HEK293 (cell line): Measurements from ENCODE around the gene TBK1.

Source experiments
- FEZF1 ChIP-seq: fragments of 450-650 bp; formaldehyde crosslinking; IDR thresholded peaks from 2 replicates; pipeline ENCODE4 v1.5.1; 2016; ENCODE audit warnings: missing biosample characterization, missing genetic modification characterization
- GFI1B ChIP-seq: fragments of 450-650 bp; formaldehyde crosslinking; IDR thresholded peaks from 2 replicates; pipeline ENCODE4 v1.5.1; 2016; ENCODE audit warnings: missing biosample characterization, missing genetic modification characterization
- GLI2 ChIP-seq: fragments of 450-650 bp; formaldehyde crosslinking; IDR thresholded peaks from 2 replicates; pipeline ENCODE4; 2017; ENCODE audit warnings: missing biosample characterization, missing genetic modification characterization, low read depth, borderline replicate concordance
- MZF1 ChIP-seq: fragments of 450-650 bp; formaldehyde crosslinking; IDR thresholded peaks from 2 replicates; pipeline ENCODE4 v1.5.1; 2017; ENCODE audit warnings: missing biosample characterization, missing genetic modification characterization, borderline replicate concordance
- OSR2 ChIP-seq: fragments of 450-650 bp; formaldehyde crosslinking; IDR thresholded peaks from 2 replicates; pipeline ENCODE4 v1.5.1; 2016; ENCODE audit warnings: missing biosample characterization, missing genetic modification characterization
- PRDM1 ChIP-seq: fragments of 450-650 bp; formaldehyde crosslinking; IDR thresholded peaks from 2 replicates; pipeline ENCODE4; 2016; ENCODE audit warnings: missing biosample characterization, missing genetic modification characterization
- SALL2 ChIP-seq: fragments of 450-650 bp; formaldehyde crosslinking; IDR thresholded peaks from 2 replicates; pipeline ENCODE4 v1.5.0; 2017; ENCODE audit warnings: missing biosample characterization, mild to moderate bottlenecking, missing genetic modification characterization, borderline replicate concordance
- SP7 ChIP-seq: fragments of 450-650 bp; formaldehyde crosslinking; IDR thresholded peaks from 2 replicates; pipeline ENCODE4 v1.5.1; 2016; ENCODE audit warnings: missing biosample characterization, missing genetic modification characterization
- TRIM28 ChIP-seq: IDR thresholded peaks from 2 replicates; pipeline ENCODE4 v1.6.1; 2011; ENCODE audit warnings: low read length, control low read depth, borderline replicate concordance
- ZBTB17 ChIP-seq: fragments of 450-650 bp; formaldehyde crosslinking; IDR thresholded peaks from 2 replicates; pipeline ENCODE4 v1.5.1; 2016; ENCODE audit warnings: missing biosample characterization, missing genetic modification characterization
- ZEB2 ChIP-seq: fragments of 450-650 bp; formaldehyde crosslinking; IDR thresholded peaks from 2 replicates; pipeline ENCODE4 v1.5.1; 2016; ENCODE audit warnings: missing biosample characterization, missing genetic modification characterization
- ZNF114 ChIP-seq: fragments of 450-650 bp; formaldehyde crosslinking; IDR thresholded peaks from 2 replicates; pipeline ENCODE4 v1.5.0; 2017; ENCODE audit warnings: missing biosample characterization, missing genetic modification characterization
- ZNF350 ChIP-seq: fragments of 450-650 bp; formaldehyde crosslinking; IDR thresholded peaks from 2 replicates; pipeline ENCODE4 v1.5.0; 2017; ENCODE audit warnings: missing biosample characterization, mild to moderate bottlenecking, missing genetic modification characterization
- ZNF416 ChIP-seq: fragments of 450-650 bp; formaldehyde crosslinking; IDR thresholded peaks from 2 replicates; pipeline ENCODE4 v1.5.1; 2016; ENCODE audit warnings: missing biosample characterization, missing genetic modification characterization
- ZNF548 ChIP-seq: fragments of 450-650 bp; formaldehyde crosslinking; IDR thresholded peaks from 2 replicates; pipeline ENCODE4 v1.5.1; 2016; ENCODE audit warnings: missing biosample characterization, missing genetic modification characterization
- ZNF621 ChIP-seq: fragments of 450-650 bp; formaldehyde crosslinking; IDR thresholded peaks from 2 replicates; pipeline ENCODE4 v1.5.1; 2017; ENCODE audit warnings: missing biosample characterization, missing genetic modification characterization
- ZNF654 ChIP-seq: fragments of 450-650 bp; formaldehyde crosslinking; IDR thresholded peaks from 2 replicates; pipeline ENCODE4 v1.5.1; 2016; ENCODE audit warnings: low read depth, missing biosample characterization, missing genetic modification characterization
- ZNF677 ChIP-seq: fragments of 450-650 bp; IDR thresholded peaks from 2 replicates; pipeline ENCODE4 v1.5.0; 2018; ENCODE audit warnings: missing biosample characterization, mild to moderate bottlenecking, missing genetic modification characterization, moderate library complexity
- ZNF791 ChIP-seq: fragments of 450-650 bp; formaldehyde crosslinking; IDR thresholded peaks from 2 replicates; pipeline ENCODE4 v1.5.1; 2016; ENCODE audit warnings: missing biosample characterization, missing genetic modification characterization
- ZNF830 ChIP-seq: fragments of 450-650 bp; IDR thresholded peaks from 2 replicates; pipeline ENCODE4 v1.5.0; 2018; ENCODE audit warnings: missing biosample characterization, missing genetic modification characterization, low read depth, mild to moderate bottlenecking, moderate library complexity
- ZNF843 ChIP-seq: fragments of 450-650 bp; formaldehyde crosslinking; IDR thresholded peaks from 2 replicates; pipeline ENCODE4 v1.5.1; 2016; ENCODE audit warnings: missing biosample characterization, missing genetic modification characterization
- TF ChIP-seq, protein P1 (sequence below): fragments of 450-650 bp; formaldehyde crosslinking; IDR thresholded peaks from 2 replicates; pipeline ENCODE4 v1.5.1; 2017; ENCODE audit warnings: missing biosample characterization, missing genetic modification characterization
- TF ChIP-seq, protein P2 (sequence below): fragments of 450-650 bp; formaldehyde crosslinking; IDR thresholded peaks from 2 replicates; pipeline ENCODE4 v1.5.1; 2016; ENCODE audit warnings: missing biosample characterization, missing genetic modification characterization
- TF ChIP-seq, protein P3 (sequence below): fragments of 450-650 bp; formaldehyde crosslinking; IDR thresholded peaks from 2 replicates; pipeline ENCODE4 v1.5.1; 2016; ENCODE audit warnings: missing biosample characterization, missing genetic modification characterization
- TF ChIP-seq, protein P4 (sequence below): fragments of 450-650 bp; formaldehyde crosslinking; IDR thresholded peaks from 2 replicates; pipeline ENCODE4 v1.5.1; 2016; ENCODE audit warnings: missing biosample characterization, missing genetic modification characterization
- TF ChIP-seq, protein P5 (sequence below): fragments of 450-650 bp; formaldehyde crosslinking; IDR thresholded peaks from 2 replicates; pipeline ENCODE4 v1.5.1; 2017; ENCODE audit warnings: missing biosample characterization, missing genetic modification characterization
- TF ChIP-seq, protein P6 (sequence below): fragments of 450-650 bp; formaldehyde crosslinking; IDR thresholded peaks from 2 replicates; pipeline ENCODE4 v1.5.1; 2016; ENCODE audit warnings: missing biosample characterization, missing genetic modification characterization, borderline replicate concordance

TBK1 gene

DNA sequence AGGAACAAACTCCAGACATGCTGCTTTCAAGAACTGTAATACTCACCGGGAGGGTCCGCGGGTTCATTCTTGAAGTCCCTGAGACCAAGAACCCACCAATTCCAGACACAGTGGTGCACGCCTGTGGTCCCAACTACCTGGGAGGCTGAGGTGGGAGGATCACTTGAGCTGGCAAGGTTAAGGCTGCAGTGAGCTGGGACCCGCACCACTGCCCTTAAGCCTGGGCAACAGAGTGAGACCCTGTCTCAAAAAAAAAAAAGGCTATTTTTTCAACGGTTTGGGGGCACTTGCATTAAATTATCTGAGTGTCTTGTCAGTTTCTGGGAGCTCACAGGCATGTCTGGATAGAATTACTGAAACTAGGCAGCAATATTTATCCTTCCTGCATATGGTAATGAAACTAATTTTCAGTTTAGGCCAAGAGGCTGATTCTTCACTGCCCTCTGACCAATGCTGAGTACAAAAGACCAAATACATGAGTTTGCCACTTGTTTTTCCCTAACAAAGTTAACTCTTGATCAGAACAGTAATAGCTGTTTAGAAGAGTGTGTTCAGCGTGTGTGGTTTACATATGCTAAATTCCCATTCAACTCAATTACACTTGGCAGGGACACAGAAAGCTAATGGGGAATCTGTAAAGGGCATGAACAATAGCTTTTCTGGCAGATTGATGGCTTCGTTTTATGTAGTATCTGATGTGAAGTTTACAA, 92.6 kb downstream of the TBK1 start (continued):
- no peak for TF ChIP-seq ZNF416
- TF ChIP-seq, protein P1, sequence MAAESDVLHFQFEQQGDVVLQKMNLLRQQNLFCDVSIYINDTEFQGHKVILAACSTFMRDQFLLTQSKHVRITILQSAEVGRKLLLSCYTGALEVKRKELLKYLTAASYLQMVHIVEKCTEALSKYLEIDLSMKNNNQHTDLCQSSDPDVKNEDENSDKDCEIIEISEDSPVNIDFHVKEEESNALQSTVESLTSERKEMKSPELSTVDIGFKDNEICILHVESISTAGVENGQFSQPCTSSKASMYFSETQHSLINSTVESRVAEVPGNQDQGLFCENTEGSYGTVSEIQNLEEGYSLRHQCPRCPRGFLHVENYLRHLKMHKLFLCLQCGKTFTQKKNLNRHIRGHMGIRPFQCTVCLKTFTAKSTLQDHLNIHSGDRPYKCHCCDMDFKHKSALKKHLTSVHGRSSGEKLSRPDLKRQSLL (tag by site-specific recombination): no peak
- TF ChIP-seq ZNF843 (tag by site-specific recombination): peak; percentile 73
- TF ChIP-seq, protein P2, sequence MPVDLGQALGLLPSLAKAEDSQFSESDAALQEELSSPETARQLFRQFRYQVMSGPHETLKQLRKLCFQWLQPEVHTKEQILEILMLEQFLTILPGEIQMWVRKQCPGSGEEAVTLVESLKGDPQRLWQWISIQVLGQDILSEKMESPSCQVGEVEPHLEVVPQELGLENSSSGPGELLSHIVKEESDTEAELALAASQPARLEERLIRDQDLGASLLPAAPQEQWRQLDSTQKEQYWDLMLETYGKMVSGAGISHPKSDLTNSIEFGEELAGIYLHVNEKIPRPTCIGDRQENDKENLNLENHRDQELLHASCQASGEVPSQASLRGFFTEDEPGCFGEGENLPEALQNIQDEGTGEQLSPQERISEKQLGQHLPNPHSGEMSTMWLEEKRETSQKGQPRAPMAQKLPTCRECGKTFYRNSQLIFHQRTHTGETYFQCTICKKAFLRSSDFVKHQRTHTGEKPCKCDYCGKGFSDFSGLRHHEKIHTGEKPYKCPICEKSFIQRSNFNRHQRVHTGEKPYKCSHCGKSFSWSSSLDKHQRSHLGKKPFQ (tag by site-specific recombination): 0 out of 2 replicates have a peak, but pooled peaks have one; percentile 37
- TF ChIP-seq ZNF114 (tag by site-specific recombination): no peak
- TF ChIP-seq, protein P3, sequence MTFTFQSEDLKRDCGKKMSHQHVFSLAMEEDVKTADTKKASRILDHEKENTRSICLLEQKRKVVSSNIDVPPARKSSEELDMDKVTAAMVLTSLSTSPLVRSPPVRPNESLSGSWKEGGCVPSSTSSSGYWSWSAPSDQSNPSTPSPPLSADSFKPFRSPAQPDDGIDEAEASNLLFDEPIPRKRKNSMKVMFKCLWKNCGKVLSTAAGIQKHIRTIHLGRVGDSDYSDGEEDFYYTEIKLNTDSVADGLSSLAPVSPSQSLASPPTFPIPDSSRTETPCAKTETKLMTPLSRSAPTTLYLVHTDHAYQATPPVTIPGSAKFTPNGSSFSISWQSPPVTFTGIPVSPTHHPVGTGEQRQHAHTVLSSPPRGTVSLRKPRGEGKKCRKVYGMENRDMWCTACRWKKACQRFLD (tag by site-specific recombination): no peak
- TF ChIP-seq SP7 (tag by site-specific recombination): 0 out of 2 replicates have a peak, but pooled peaks have one; percentile 16
- TF ChIP-seq GLI2 (tag by site-specific recombination): no peak
- TF ChIP-seq ZNF654: no peak
- no peak for TF ChIP-seq ZNF548
- TF ChIP-seq ZNF350 (tag by site-specific recombination): no peak
- TF ChIP-seq, protein P4, sequence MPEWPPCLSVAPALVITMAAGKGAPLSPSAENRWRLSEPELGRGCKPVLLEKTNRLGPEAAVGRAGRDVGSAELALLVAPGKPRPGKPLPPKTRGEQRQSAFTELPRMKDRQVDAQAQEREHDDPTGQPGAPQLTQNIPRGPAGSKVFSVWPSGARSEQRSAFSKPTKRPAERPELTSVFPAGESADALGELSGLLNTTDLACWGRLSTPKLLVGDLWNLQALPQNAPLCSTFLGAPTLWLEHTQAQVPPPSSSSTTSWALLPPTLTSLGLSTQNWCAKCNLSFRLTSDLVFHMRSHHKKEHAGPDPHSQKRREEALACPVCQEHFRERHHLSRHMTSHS (tag by site-specific recombination): no peak
- peak; percentile 73 for TF ChIP-seq OSR2 (tag by site-specific recombination)
- TF ChIP-seq ZBTB17 (tag by site-specific recombination): no peak
- TF ChIP-seq ZNF621: no peak
- TF ChIP-seq PRDM1 (tag by site-specific recombination): no peak
- TF ChIP-seq TRIM28: no peak
- TF ChIP-seq ZNF830 (tag by site-specific recombination): no peak
- TF ChIP-seq ZNF677 (tag by site-specific recombination): no peak
- peak; percentile 94 for TF ChIP-seq MZF1 (tag by site-specific recombination)
- TF ChIP-seq ZEB2 (tag by site-specific recombination): peak; percentile 47; the same call in 1 of the 2 replicates
- TF ChIP-seq, protein P5, sequence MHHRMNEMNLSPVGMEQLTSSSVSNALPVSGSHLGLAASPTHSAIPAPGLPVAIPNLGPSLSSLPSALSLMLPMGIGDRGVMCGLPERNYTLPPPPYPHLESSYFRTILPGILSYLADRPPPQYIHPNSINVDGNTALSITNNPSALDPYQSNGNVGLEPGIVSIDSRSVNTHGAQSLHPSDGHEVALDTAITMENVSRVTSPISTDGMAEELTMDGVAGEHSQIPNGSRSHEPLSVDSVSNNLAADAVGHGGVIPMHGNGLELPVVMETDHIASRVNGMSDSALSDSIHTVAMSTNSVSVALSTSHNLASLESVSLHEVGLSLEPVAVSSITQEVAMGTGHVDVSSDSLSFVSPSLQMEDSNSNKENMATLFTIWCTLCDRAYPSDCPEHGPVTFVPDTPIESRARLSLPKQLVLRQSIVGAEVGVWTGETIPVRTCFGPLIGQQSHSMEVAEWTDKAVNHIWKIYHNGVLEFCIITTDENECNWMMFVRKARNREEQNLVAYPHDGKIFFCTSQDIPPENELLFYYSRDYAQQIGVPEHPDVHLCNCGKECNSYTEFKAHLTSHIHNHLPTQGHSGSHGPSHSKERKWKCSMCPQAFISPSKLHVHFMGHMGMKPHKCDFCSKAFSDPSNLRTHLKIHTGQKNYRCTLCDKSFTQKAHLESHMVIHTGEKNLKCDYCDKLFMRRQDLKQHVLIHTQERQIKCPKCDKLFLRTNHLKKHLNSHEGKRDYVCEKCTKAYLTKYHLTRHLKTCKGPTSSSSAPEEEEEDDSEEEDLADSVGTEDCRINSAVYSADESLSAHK: peak; percentile 46; the same call in 1 of the 2 replicates
- TF ChIP-seq SALL2 (tag by site-specific recombination): no peak
- TF ChIP-seq, protein P6, sequence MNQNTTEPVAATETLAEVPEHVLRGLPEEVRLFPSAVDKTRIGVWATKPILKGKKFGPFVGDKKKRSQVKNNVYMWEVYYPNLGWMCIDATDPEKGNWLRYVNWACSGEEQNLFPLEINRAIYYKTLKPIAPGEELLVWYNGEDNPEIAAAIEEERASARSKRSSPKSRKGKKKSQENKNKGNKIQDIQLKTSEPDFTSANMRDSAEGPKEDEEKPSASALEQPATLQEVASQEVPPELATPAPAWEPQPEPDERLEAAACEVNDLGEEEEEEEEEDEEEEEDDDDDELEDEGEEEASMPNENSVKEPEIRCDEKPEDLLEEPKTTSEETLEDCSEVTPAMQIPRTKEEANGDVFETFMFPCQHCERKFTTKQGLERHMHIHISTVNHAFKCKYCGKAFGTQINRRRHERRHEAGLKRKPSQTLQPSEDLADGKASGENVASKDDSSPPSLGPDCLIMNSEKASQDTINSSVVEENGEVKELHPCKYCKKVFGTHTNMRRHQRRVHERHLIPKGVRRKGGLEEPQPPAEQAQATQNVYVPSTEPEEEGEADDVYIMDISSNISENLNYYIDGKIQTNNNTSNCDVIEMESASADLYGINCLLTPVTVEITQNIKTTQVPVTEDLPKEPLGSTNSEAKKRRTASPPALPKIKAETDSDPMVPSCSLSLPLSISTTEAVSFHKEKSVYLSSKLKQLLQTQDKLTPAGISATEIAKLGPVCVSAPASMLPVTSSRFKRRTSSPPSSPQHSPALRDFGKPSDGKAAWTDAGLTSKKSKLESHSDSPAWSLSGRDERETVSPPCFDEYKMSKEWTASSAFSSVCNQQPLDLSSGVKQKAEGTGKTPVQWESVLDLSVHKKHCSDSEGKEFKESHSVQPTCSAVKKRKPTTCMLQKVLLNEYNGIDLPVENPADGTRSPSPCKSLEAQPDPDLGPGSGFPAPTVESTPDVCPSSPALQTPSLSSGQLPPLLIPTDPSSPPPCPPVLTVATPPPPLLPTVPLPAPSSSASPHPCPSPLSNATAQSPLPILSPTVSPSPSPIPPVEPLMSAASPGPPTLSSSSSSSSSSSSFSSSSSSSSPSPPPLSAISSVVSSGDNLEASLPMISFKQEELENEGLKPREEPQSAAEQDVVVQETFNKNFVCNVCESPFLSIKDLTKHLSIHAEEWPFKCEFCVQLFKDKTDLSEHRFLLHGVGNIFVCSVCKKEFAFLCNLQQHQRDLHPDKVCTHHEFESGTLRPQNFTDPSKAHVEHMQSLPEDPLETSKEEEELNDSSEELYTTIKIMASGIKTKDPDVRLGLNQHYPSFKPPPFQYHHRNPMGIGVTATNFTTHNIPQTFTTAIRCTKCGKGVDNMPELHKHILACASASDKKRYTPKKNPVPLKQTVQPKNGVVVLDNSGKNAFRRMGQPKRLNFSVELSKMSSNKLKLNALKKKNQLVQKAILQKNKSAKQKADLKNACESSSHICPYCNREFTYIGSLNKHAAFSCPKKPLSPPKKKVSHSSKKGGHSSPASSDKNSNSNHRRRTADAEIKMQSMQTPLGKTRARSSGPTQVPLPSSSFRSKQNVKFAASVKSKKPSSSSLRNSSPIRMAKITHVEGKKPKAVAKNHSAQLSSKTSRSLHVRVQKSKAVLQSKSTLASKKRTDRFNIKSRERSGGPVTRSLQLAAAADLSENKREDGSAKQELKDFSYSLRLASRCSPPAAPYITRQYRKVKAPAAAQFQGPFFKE (tag by site-specific recombination): no peak
- peak; percentile 50; the same call in 1 of the 2 replicates for TF ChIP-seq FEZF1 (tag by site-specific recombination)
- no peak for TF ChIP-seq ZNF791
- no peak for TF ChIP-seq GFI1B (tag by site-specific recombination)
